SH-SY5Y (cell line): ENCODE measurements around the gene SLC6A13.

Experiments
- GATA2 ChIP-seq: IDR thresholded peaks from 2 replicates; pipeline ENCODE4 v1.6.1; 2011; ENCODE audit warnings: mild to moderate bottlenecking, low read depth, low read length
- GATA3 ChIP-seq: IDR thresholded peaks from 2 replicates; pipeline ENCODE4 v1.6.1; 2011; ENCODE audit warnings: low read depth, mild to moderate bottlenecking, low read length, moderate library complexity

Gene SLC6A13

GRCh38 chr12:189622-189962 is 73.0 kb downstream of the SLC6A13 start:
- TF ChIP-seq GATA2: no peak
- no peak for TF ChIP-seq GATA3

GRCh38 chr12:188910-189621 is 73.6 kb downstream of the SLC6A13 start:
- TF ChIP-seq GATA2 (no peak), GATA3 (no peak)

- no peak for TF ChIP-seq GATA2
Observed at GRCh38 chr12:186006-186625, 76.5 kb downstream of the SLC6A13 start.

- TF ChIP-seq GATA2 (no peak), GATA3 (no peak)
Observed at GRCh38 chr12:185576-185955, 77.1 kb downstream of the SLC6A13 start.

- TF ChIP-seq GATA2 (no peak), GATA3 (no peak)
Observed at GRCh38 chr12:184811-185575, 77.6 kb downstream of the SLC6A13 start.

GRCh38 chr12:182381-182892 is 80.2 kb downstream of the SLC6A13 start:
- no peak for TF ChIP-seq GATA3
- no peak for TF ChIP-seq GATA2

GRCh38 chr12:181921-182320 is 80.7 kb downstream of the SLC6A13 start:
- TF ChIP-seq GATA3 (no peak), GATA2 (no peak)

GRCh38 chr12:180445-180844 is 82.2 kb downstream of the SLC6A13 start:
- TF ChIP-seq GATA2: no peak
- no peak for TF ChIP-seq GATA3

- TF ChIP-seq GATA2: no peak
- TF ChIP-seq GATA3: no peak
Observed at GRCh38 chr12:179885-180284, 82.8 kb downstream of the SLC6A13 start.

- TF ChIP-seq GATA2 (no peak), GATA3 (no peak)
Observed at GRCh38 chr12:179131-179884, 83.3 kb downstream of the SLC6A13 start.

- TF ChIP-seq GATA2 (no peak), GATA3 (no peak)
Observed at GRCh38 chr12:178829-179109, 83.9 kb downstream of the SLC6A13 start.

- no peak for TF ChIP-seq GATA3
- no peak for TF ChIP-seq GATA2
Observed at GRCh38 chr12:177980-178828, 84.4 kb downstream of the SLC6A13 start.

- TF ChIP-seq GATA2: no peak
- no peak for TF ChIP-seq GATA3
Observed at GRCh38 chr12:177336-177979, 85.2 kb downstream of the SLC6A13 start.
